ENCODE measurements around the gene UST. TPM values are rescaled to one million over a fixed set of nuclear protein-coding genes. Genes with fewer than 3 reads are reported as not detected.

UST gene
- total RNA-seq, 4 donors from 2014 or later: 16.7 to 19.5 (median 18.1) TPM

- no peak overlapping the region for H3K27ac ChIP-seq
- H3K4me1 ChIP-seq: peaks cover 21% of the 10 kb centered on the region
- no peaks in the 10 kb centered on the region for H3K36me3 ChIP-seq
- no peak overlapping the region for H3K4me3 ChIP-seq
- H3K9me3 ChIP-seq: no peaks in the 10 kb centered on the region
- H3K27me3 ChIP-seq: no peaks in the 10 kb centered on the region
- no peak for DNase-seq (ENCODE audit: low spot score in 2 of 2)
- 85% methylated on average over 1 of the region's 1 CpG for WGBS
- no peak for TF ChIP-seq POLR2A (IDR thresholded peaks at IDR 0.05)
Observed at GRCh38 chr6:148932208-148932607, 185.4 kb downstream of the UST start.

- H3K4me3 ChIP-seq: no peak overlapping the region
- no peak overlapping the region for H3K27ac ChIP-seq
- peaks cover 21% of the 10 kb centered on the region for H3K4me1 ChIP-seq
- TF ChIP-seq EP300 (IDR thresholded peaks at IDR 0.05) (no peak), CTCF (IDR thresholded peaks at IDR 0.05) (no peak), POLR2AphosphoS5 (IDR thresholded peaks at IDR 0.05) (no peak), POLR2A (IDR thresholded peaks at IDR 0.05) (no peak)
- WGBS: 69% methylated on average over 4 of the region's 4 CpGs
- no peaks in the 10 kb centered on the region for H3K9me3 ChIP-seq
- no peak for DNase-seq (ENCODE audit: low spot score in 2 of 2)
- no peaks in the 10 kb centered on the region for H3K36me3 ChIP-seq
- no peaks in the 10 kb centered on the region for H3K27me3 ChIP-seq
Observed at GRCh38 chr6:148932731-148933130, 185.9 kb downstream of the UST start.

DNA sequence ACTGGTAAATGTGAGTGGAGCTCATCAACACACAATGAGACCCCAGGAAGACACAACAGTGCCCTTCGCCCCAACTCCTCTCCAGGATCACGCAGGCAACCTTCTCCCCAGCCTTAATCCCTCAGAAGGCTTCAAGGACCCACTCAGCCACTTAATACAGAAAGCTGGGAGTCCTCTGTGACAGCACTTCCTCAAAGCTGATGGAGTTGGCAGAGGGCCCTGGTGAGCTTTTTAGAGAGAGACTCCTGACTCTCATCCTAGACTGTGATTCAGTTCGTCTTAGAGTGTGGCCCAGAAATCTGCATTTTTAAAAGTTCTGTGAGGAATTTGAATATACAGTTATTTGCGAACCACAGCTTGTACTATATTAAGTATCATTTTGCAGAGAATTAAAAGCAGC lies 187.7 kb downstream of the UST start:
- Histone ChIP-seq H3K4me1 (peaks cover 21% of the 10 kb centered on the region), H3K27me3 (no peaks in the 10 kb centered on the region), H3K4me3 (no peak overlapping the region), H3K9me3 (no peaks in the 10 kb centered on the region), H3K27ac (no peak overlapping the region), H3K36me3 (no peaks in the 10 kb centered on the region)
- WGBS: 41% methylated on average over 4 of the region's 4 CpGs
- no peak for TF ChIP-seq POLR2A (IDR thresholded peaks at IDR 0.05)
- TF ChIP-seq EP300 (IDR thresholded peaks at IDR 0.05): no peak
- no peak for TF ChIP-seq POLR2AphosphoS5 (IDR thresholded peaks at IDR 0.05)
- TF ChIP-seq CTCF (IDR thresholded peaks at IDR 0.05): no peak
- DNase-seq (ENCODE audit: low spot score in 2 of 2): no peak

- no peak for DNase-seq (ENCODE audit: low spot score in 2 of 2)
- no peaks in the 10 kb centered on the region for H3K27me3 ChIP-seq
- no peak overlapping the region for H3K4me3 ChIP-seq
- no peaks in the 10 kb centered on the region for H3K9me3 ChIP-seq
- H3K36me3 ChIP-seq: no peaks in the 10 kb centered on the region
- H3K4me1 ChIP-seq: peaks cover 21% of the 10 kb centered on the region
- TF ChIP-seq POLR2AphosphoS5 (IDR thresholded peaks at IDR 0.05) (no peak), EP300 (IDR thresholded peaks at IDR 0.05) (no peak), POLR2A (IDR thresholded peaks at IDR 0.05) (no peak), CTCF (IDR thresholded peaks at IDR 0.05) (no peak)
- 51% methylated on average over 3 of the region's 3 CpGs for WGBS
- no peak overlapping the region for H3K27ac ChIP-seq
Observed at GRCh38 chr6:148934961-148935360, 188.1 kb downstream of the UST start.

GRCh38 chr6:148935705-148936435 lies 189.0 kb downstream of the UST start:
- TF ChIP-seq POLR2A (IDR thresholded peaks at IDR 0.05) (no peak), POLR2AphosphoS5 (IDR thresholded peaks at IDR 0.05) (no peak), EP300 (IDR thresholded peaks at IDR 0.05) (no peak), CTCF (IDR thresholded peaks at IDR 0.05) (no peak)
- no peaks in the 10 kb centered on the region for H3K27me3 ChIP-seq
- no peak for DNase-seq (ENCODE audit: low spot score in 2 of 2)
- H3K4me1 ChIP-seq: peaks cover 21% of the 10 kb centered on the region
- no peaks in the 10 kb centered on the region for H3K36me3 ChIP-seq
- H3K4me3 ChIP-seq: no peak overlapping the region
- 60% methylated on average over 7 of the region's 7 CpGs for WGBS
- H3K27ac ChIP-seq: no peak overlapping the region
- no peaks in the 10 kb centered on the region for H3K9me3 ChIP-seq
